Measurements from ENCODE around the gene UAP1L1. TPM values are rescaled to one million over a fixed set of nuclear protein-coding genes. Genes with fewer than 3 reads are reported as not detected.

The UAP1L1 gene
- total and polyA plus RNA-seq, 4 donors, result 0.35 to 2.3 (median 1.7) TPM

GRCh38 chr9:137096785-137097546 is 19.6 kb downstream of the UAP1L1 start:
- no peaks in the 10 kb centered on the region for H3K4me1 ChIP-seq (ENCODE audit: control insufficient read depth in 4 of 4, insufficient read depth in 4 of 4, low read length in 3 of 4)
- peaks cover 1 to 57% (median 25%) of the 10 kb centered on the region in 4 donors for H3K36me3 ChIP-seq (ENCODE audit: control insufficient read depth in 4 of 4, insufficient read depth in 3 of 4, low read depth in 1 of 4, low read length in 3 of 4)
- DNase-seq (ENCODE audit: low spot score), result no peak
- H3K4me3 ChIP-seq (ENCODE audit: low read depth in 1 of 3, low read length in 3 of 3), result no peak overlapping the region
- no peak overlapping the region for H3K27ac ChIP-seq (ENCODE audit: low read depth in 1 of 2, low read length in 2 of 2)
- no peaks in the 10 kb centered on the region for H3K9me3 ChIP-seq (ENCODE audit: control insufficient read depth in 4 of 4, low read length in 3 of 4)
- 96% methylated on average over 31 of the region's 31 CpGs for WGBS
- TF ChIP-seq FOXA2 (IDR thresholded peaks at IDR 0.05), result no peak
- no peak for TF ChIP-seq RXRA (IDR thresholded peaks at IDR 0.05)
- no peak for TF ChIP-seq FOXA1 (IDR thresholded peaks at IDR 0.05)
- TF ChIP-seq, protein P1, sequence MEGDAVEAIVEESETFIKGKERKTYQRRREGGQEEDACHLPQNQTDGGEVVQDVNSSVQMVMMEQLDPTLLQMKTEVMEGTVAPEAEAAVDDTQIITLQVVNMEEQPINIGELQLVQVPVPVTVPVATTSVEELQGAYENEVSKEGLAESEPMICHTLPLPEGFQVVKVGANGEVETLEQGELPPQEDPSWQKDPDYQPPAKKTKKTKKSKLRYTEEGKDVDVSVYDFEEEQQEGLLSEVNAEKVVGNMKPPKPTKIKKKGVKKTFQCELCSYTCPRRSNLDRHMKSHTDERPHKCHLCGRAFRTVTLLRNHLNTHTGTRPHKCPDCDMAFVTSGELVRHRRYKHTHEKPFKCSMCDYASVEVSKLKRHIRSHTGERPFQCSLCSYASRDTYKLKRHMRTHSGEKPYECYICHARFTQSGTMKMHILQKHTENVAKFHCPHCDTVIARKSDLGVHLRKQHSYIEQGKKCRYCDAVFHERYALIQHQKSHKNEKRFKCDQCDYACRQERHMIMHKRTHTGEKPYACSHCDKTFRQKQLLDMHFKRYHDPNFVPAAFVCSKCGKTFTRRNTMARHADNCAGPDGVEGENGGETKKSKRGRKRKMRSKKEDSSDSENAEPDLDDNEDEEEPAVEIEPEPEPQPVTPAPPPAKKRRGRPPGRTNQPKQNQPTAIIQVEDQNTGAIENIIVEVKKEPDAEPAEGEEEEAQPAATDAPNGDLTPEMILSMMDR (IDR thresholded peaks at IDR 0.05; ENCODE audit: low read depth, low read length, missing input control), result no peak
- TF ChIP-seq JUND (IDR thresholded peaks at IDR 0.05), result no peak
- no peak for TF ChIP-seq EGR1 (IDR thresholded peaks at IDR 0.05; ENCODE audit: low read depth in 2 of 2)
- TF ChIP-seq GABPA (IDR thresholded peaks at IDR 0.05 in 1 of 2, conservative IDR thresholded peaks at IDR 0.05 in 1 of 2), result no peak
- no peak for TF ChIP-seq NR2F2 (IDR thresholded peaks at IDR 0.05)
- TF ChIP-seq ATF3 (IDR thresholded peaks at IDR 0.05), result no peak
- no peak for TF ChIP-seq YY1 (IDR thresholded peaks at IDR 0.05)
- TF ChIP-seq, protein P2, sequence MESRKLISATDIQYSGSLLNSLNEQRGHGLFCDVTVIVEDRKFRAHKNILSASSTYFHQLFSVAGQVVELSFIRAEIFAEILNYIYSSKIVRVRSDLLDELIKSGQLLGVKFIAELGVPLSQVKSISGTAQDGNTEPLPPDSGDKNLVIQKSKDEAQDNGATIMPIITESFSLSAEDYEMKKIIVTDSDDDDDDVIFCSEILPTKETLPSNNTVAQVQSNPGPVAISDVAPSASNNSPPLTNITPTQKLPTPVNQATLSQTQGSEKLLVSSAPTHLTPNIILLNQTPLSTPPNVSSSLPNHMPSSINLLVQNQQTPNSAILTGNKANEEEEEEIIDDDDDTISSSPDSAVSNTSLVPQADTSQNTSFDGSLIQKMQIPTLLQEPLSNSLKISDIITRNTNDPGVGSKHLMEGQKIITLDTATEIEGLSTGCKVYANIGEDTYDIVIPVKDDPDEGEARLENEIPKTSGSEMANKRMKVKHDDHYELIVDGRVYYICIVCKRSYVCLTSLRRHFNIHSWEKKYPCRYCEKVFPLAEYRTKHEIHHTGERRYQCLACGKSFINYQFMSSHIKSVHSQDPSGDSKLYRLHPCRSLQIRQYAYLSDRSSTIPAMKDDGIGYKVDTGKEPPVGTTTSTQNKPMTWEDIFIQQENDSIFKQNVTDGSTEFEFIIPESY (IDR thresholded peaks at IDR 0.05), result no peak
- TF ChIP-seq HNF4G (IDR thresholded peaks at IDR 0.05), result no peak
- no peak for TF ChIP-seq MAX (IDR thresholded peaks at IDR 0.05)
- TF ChIP-seq RAD21 (IDR thresholded peaks at IDR 0.05), result no peak
- no peak for TF ChIP-seq HNF4A (conservative IDR thresholded peaks at IDR 0.05)
- no peak for TF ChIP-seq SP1 (IDR thresholded peaks at IDR 0.05)
- no peak for TF ChIP-seq TAF1 (conservative IDR thresholded peaks at IDR 0.05)
- no peak for TF ChIP-seq REST (IDR thresholded peaks at IDR 0.05)
- no peak overlapping the region for H3K9ac ChIP-seq (ENCODE audit: low read depth in 1 of 2, low read length in 2 of 2)
- no peaks in the 10 kb centered on the region for H3K27me3 ChIP-seq (ENCODE audit: control insufficient read depth in 4 of 4, insufficient read depth in 4 of 4, low read length in 3 of 4)

All from liver (tissue), 9 donors.